PFSK-1 (cell line): ENCODE results near the gene AHI1.

Source experiments
- FOXP2 ChIP-seq: optimal IDR thresholded peaks from 2 replicates; pipeline ENCODE3; 2011; ENCODE audit warnings: borderline replicate concordance, control low read depth, inconsistent platforms; ENCODE audit not compliant: insufficient read depth; ENCODE audit errors: extremely low read length, extremely low read depth
- POLR2AphosphoS5 ChIP-seq: IDR thresholded peaks from 2 replicates; pipeline ENCODE4 v1.6.1; 2012; ENCODE audit warnings: low read depth, mild to moderate bottlenecking, control low read depth, low read length, moderate library complexity
- SIN3A ChIP-seq: IDR thresholded peaks from 2 replicates; pipeline ENCODE4 v1.6.1; 2012; ENCODE audit warnings: mild to moderate bottlenecking, low read length, moderate library complexity, borderline replicate concordance; ENCODE audit not compliant: insufficient read depth
- TAF1 ChIP-seq: IDR thresholded peaks from 2 replicates; pipeline ENCODE4 v1.6.1; 2012; ENCODE audit warnings: low read length, control low read depth, borderline replicate concordance; ENCODE audit not compliant: insufficient read depth
- TF ChIP-seq, protein P1 (sequence below), 2 experiments: IDR thresholded peaks; 2 replicates each; pipeline versions ENCODE4 v1.6.1 to v1.8.0; 2011 to 2012; ENCODE audit warnings: low read depth in 2 of 2, low read length in 2 of 2, control low read depth in 1 of 2, inconsistent platforms in 1 of 2, mild to moderate bottlenecking in 1 of 2, moderate library complexity in 1 of 2; ENCODE audit not compliant: insufficient read depth in 1 of 2

AHI1 gene

DNA sequence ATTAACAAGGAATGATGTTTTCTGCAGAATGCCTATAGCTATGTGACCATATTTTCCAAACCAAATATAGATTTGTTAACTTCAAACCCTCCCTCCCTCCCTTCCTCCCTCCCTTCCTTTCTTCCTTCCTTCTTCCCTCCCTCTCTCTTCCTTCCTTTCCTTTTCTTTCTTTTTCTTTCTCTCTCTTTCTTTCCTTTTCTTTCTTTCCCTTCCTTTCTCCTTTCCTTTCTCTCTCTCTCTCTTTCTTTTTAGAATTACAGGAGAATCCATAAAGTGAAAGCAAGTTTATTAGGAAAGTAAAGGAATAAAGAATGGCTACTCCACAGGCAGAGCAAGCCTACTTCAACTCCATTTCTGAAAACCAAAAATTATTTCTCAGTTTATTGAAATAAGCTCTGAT lies 153.0 kb downstream of the AHI1 start:
- TF ChIP-seq POLR2AphosphoS5 = no peak

DNA sequence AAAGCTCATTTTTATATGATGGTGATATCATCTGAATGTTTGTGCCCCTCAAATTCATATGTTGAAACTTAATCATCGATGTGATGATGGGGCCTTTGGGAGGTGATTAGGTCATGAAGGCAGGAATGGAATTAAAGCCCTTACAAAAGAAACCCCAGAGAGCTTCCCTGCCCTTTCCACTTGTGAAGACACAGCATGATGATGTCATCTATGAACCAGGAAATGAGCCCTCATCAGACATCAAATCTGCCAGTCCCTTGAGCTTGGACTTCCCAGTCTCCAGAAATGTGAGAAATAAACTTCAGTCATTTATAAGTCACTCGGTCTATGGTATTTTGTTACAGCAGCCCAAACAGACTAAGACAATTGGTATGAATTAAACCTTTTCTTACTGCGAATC lies 163.4 kb downstream of the AHI1 start:
- TF ChIP-seq SIN3A (no peak), TAF1 (no peak), POLR2AphosphoS5 (no peak)

DNA sequence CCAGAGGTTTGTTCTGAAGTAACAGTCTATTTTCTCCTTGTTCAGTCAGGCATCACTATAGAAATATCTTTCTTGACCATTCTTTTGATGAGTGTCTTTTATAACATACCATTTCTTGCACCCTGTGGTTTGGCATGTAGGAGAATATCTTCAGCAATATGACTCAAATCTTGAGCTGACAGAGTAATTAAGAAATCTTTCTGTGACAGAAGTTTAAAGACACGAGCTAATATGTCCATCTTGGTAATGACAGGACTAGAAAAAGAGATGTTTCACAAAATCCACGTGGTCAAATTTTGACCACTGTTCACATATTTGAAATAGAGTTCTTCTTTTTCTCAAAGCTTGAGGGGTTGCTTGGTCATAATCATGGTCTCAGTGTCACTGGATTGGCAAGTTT lies 166.5 kb downstream of the AHI1 start:
- TF ChIP-seq FOXP2 (no peak), SIN3A (no peak), POLR2AphosphoS5 (no peak), TAF1 (no peak)
- TF ChIP-seq, protein P1, sequence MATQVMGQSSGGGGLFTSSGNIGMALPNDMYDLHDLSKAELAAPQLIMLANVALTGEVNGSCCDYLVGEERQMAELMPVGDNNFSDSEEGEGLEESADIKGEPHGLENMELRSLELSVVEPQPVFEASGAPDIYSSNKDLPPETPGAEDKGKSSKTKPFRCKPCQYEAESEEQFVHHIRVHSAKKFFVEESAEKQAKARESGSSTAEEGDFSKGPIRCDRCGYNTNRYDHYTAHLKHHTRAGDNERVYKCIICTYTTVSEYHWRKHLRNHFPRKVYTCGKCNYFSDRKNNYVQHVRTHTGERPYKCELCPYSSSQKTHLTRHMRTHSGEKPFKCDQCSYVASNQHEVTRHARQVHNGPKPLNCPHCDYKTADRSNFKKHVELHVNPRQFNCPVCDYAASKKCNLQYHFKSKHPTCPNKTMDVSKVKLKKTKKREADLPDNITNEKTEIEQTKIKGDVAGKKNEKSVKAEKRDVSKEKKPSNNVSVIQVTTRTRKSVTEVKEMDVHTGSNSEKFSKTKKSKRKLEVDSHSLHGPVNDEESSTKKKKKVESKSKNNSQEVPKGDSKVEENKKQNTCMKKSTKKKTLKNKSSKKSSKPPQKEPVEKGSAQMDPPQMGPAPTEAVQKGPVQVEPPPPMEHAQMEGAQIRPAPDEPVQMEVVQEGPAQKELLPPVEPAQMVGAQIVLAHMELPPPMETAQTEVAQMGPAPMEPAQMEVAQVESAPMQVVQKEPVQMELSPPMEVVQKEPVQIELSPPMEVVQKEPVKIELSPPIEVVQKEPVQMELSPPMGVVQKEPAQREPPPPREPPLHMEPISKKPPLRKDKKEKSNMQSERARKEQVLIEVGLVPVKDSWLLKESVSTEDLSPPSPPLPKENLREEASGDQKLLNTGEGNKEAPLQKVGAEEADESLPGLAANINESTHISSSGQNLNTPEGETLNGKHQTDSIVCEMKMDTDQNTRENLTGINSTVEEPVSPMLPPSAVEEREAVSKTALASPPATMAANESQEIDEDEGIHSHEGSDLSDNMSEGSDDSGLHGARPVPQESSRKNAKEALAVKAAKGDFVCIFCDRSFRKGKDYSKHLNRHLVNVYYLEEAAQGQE (IDR thresholded peaks at IDR 0.05; ENCODE audit: insufficient read depth in 1 of 2, low read depth in 2 of 2, low read length in 2 of 2) = no peak

DNA sequence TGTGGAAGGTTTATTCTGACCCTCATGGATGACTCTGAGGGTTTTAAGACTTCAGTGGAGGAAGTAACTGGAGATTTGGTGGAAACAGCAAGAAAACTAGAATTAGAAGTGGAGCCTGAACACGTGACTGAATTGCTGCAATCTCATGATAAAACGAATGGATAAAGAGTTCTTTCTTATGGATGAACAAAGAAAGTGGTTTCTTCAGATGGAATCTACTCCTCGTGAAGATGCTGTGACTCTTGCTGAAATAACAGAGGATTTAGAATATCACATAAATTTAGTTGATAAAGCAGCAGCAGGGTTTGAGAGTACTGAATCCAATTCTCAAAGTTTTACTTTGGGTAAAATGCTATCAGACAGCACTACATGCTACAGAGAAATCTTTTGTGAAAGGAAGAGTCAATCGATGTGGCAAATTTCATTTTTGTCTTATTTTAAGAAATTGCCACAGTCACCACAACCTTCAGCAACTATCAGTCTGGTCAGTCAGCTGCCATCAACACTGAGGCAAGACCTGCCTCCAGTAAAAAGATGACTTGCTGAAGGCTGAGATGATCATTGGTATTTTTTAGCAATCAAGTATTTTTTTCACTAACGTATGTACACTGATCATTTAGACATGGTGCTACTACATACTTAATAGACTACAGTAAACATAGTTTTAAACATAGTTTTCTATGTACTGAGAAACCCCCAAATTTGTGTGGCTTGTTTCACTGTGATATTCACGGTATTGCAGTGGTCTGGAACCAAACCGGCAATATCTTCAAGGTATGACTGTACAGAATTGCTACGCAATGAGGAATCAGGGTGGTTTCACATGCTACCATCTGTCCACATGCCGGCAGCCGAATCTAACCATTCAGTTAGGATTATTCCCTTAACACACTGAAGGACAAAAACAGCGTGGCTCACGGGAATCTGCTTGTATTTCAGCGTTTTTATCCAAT lies 167.4 kb downstream of the AHI1 start:
- TF ChIP-seq, protein P1 (IDR thresholded peaks at IDR 0.05; ENCODE audit: insufficient read depth in 1 of 2, low read depth in 2 of 2, low read length in 2 of 2) = no peak
- no peak for TF ChIP-seq SIN3A
- no peak for TF ChIP-seq POLR2AphosphoS5
- TF ChIP-seq FOXP2 = no peak
- no peak for TF ChIP-seq TAF1

DNA sequence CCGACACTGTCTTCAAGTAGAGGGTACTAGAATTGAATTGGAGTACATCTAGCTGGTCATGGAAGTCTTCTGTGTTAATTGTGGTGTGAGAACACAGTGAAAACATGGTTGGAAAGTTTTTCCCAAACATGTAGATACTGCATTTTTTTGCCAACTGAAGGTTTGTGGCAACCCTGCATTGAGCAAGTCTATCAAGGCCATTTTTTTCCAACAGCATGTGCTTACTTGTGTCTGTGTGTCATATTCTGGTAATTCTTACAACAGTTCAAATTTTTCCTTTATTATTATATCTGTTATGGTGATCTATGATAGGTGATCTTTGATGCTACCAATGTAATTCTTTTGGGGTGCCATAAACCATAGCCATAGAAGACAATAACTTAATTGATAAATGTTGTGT lies 169.4 kb downstream of the AHI1 start:
- TF ChIP-seq TAF1 (no peak), FOXP2 (no peak), POLR2AphosphoS5 (no peak), SIN3A (no peak)
- TF ChIP-seq, protein P1 (IDR thresholded peaks at IDR 0.05; ENCODE audit: insufficient read depth in 1 of 2, low read depth in 2 of 2, low read length in 2 of 2) = no peak

DNA sequence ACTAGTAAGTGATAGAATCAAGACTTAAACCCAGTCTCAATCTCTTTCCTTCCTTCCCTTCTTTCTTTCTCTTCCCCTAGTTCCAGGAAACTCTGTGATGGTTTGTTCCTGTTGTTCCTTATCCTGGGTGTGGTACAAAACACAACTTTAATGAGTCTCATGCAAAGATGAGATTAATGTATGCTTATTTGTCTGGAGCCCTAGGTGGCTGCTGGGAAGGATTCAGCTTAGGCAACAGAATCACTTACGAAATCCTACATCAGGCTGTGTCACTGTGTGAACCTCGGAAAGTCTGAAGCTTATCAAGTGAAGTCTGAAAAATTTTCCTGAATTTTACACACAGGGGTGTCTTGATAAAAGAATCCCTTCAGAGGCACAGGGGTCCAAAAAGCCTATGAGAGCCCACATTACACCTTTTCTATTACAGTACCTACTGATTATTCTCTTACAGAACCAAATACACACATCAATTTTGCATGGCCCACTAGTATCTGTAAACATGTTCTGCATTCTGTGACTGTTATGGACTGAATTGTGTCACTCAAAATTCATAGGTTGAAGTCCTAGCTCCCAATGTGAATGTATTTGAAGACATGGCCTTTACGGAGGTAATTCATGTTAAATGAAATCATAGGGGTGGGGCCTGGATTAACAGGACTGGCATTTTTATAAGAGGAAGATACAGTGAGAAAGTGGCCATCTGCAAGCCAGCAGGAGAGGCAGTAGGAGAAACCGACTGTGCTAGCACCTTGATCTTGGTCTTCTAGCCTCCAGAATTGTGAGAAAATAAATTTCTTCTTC lies 171.7 kb downstream of the AHI1 start:
- no peak for TF ChIP-seq TAF1
- no peak for TF ChIP-seq FOXP2
- no peak for TF ChIP-seq POLR2AphosphoS5
- no peak for TF ChIP-seq SIN3A
- TF ChIP-seq, protein P1 (IDR thresholded peaks at IDR 0.05; ENCODE audit: insufficient read depth in 1 of 2, low read depth in 2 of 2, low read length in 2 of 2) = no peak
